Measurements from ENCODE around the gene SPATA6L.
"Not testable (repeated sequence)": the region's sequence is repeated elsewhere in the genome, so short reads cannot be mapped to it uniquely, and the experiment has no call there.

SPATA6L gene

DNA sequence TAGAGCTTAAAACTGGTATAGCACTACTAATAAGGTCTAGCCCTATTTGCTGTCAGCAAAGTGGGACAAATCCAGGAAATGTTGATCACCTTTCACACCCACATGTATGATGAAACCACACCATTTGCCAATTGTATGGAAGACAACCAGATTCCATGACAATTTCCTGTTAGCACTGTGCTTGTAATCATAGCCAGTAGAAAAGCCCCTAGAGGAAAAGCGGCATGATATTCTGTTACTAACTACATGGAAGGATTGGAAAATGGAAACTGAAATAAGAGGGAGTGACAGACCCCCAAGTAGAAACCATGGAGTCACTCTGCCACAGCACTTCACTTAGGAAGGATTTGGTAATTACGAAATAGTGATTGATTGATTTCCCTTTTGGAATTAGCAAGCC, 923 bp downstream of the SPATA6L start:
- Mint-ChIP-seq H3K4me1 (ENCODE audit: low read depth) (peaks cover 44% of the 10 kb centered on the region), H3K9me3 (no peaks in the 10 kb centered on the region), H3K27me3 (peaks cover 29% of the 10 kb centered on the region), H3K27ac (no peak overlapping the region), H3K36me3 (ENCODE audit: low read depth) (peaks cover 11% of the 10 kb centered on the region), H3K4me3 (no peak overlapping the region)
- intact Hi-C loops (cut with micrococcal nuclease): no loop called here

DNA sequence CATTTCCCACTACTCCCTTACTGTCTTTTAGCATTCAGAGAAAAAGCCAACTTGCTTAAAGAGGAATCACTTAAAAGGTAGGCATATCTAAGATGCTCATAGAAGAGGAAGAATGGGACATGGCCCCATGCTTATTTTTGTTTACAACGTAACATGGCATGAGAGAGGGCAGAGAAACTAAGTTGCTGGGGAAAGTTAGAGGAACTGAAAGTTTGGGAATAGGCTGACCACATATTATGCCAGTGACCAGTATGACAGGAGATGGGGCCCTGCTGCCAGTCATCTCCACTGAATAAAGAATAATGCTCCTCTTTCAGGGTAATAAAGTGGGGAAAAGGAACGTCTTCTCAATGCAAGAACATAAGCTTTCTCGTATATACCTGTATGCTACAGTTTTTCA, 2.3 kb downstream of the SPATA6L start:
- peak overlapping the region; percentile 8 for H3K27ac Mint-ChIP-seq
- H3K36me3 Mint-ChIP-seq (ENCODE audit: low read depth): peaks cover 11% of the 10 kb centered on the region
- peaks cover 44% of the 10 kb centered on the region for H3K4me1 Mint-ChIP-seq (ENCODE audit: low read depth)
- H3K4me3 Mint-ChIP-seq: no peak overlapping the region
- H3K9me3 Mint-ChIP-seq: no peaks in the 10 kb centered on the region
- peaks cover 38% of the 10 kb centered on the region for H3K27me3 Mint-ChIP-seq
- intact Hi-C loops (cut with micrococcal nuclease): loop anchor here (5.0 kb wide), 1 partner anchor 78 kb away; the partner anchor contains the start of gene AK3

DNA sequence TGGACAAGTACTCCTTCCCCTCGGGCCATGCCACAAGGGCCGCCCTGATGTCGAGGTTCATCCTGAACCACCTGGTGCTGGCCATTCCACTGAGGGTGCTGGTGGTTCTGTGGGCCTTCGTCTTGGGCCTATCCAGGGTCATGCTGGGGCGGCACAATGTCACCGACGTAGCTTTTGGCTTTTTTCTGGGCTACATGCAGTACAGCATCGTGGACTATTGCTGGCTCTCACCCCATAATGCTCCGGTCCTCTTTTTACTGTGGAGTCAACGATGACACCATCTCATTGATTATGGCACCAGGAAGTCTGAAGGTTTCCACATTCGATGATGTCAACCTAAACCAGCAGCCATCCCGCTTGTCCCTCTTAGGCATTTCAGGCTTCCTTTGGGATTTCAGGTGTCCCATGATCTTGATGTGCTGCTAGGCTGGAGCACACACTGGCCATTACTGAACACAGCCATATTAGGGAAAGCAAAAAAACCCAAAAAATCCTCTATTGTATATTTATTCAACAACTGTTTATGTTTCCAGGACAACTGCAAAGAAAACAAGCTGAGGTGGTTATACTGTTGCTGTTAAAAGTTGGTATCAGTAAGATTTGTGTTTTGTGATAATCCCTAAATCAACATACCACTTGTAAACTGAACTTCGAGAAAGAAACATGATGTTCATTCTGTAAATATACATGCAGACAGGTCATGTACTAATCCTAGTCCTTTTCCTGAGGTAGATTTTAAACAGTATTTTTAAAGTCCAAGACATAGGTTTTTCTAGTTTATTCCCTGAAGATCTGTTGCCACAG, 3.1 kb downstream of the SPATA6L start:
- peaks cover 34% of the 10 kb centered on the region for H3K27me3 Mint-ChIP-seq
- peaks cover 44% of the 10 kb centered on the region for H3K4me1 Mint-ChIP-seq (ENCODE audit: low read depth)
- H3K36me3 Mint-ChIP-seq (ENCODE audit: low read depth): peaks cover 11% of the 10 kb centered on the region
- intact Hi-C loops (cut with micrococcal nuclease): loop anchor here (1.0 to 5.0 kb wide), 2 partner anchors 16 to 79 kb away; partner anchors contain the start of genes AK3 and CDC37L1
- H3K9me3 Mint-ChIP-seq: no peaks in the 10 kb centered on the region
- peak overlapping the region; percentile 80 for H3K27ac Mint-ChIP-seq
- peak overlapping the region; percentile 78 for H3K4me3 Mint-ChIP-seq

DNA sequence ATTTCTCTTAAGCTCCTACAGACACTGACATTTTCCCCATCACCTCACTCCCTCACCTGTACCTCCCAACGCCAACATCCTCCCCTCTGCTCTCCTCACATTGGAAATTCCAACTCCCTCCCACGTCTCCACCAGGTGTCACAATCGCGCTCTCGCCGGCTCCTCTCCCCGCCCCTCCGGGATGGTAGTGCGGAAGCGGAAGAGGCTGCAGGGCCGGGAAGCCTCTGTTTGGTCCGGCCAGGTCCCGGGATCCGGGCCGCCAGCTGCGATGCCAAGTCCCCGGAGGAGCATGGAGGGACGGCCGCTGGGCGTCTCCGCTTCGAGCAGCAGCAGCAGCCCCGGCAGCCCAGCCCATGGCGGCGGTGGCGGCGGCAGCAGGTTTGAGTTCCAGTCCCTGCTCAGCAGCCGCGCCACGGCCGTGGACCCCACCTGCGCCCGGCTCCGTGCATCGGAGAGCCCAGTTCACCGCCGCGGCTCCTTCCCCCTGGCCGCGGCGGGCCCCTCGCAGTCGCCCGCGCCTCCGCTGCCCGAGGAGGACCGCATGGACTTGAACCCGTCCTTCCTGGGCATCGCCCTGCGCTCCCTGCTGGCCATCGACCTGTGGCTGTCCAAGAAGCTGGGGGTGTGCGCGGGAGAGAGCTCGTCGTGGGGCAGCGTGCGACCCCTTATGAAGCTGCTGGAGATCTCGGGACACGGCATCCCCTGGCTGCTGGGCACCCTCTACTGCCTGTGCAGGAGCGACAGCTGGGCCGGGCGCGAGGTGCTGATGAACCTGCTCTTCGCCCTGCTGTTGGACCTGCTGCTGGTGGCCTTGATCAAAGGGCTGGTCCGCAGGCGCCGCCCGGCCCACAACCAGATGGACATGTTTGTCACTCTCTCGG, 3.9 kb downstream of the SPATA6L start, which contains the start of gene PLPP6:
Gene PLPP6 (plus strand): TSS at position 187 of the 881 bp plus-strand sequence. CDS start 82 bp downstream, at position 269.
- H3K27me3 Mint-ChIP-seq: peaks cover 28% of the 10 kb centered on the region
- no peaks in the 10 kb centered on the region for H3K9me3 Mint-ChIP-seq
- H3K4me1 Mint-ChIP-seq (ENCODE audit: low read depth): peaks cover 44% of the 10 kb centered on the region
- peak within 1 kb of the TSS; percentile 80 for H3K27ac Mint-ChIP-seq
- peaks cover 11% of the 10 kb centered on the region for H3K36me3 Mint-ChIP-seq (ENCODE audit: low read depth)
- intact Hi-C loops (cut with micrococcal nuclease): loop anchor here (1.0 to 5.0 kb wide), 2 partner anchors 17 to 80 kb away; partner anchors contain the start of genes AK3 and CDC37L1
- H3K4me3 Mint-ChIP-seq: peak within 1 kb of the TSS; percentile 78

DNA sequence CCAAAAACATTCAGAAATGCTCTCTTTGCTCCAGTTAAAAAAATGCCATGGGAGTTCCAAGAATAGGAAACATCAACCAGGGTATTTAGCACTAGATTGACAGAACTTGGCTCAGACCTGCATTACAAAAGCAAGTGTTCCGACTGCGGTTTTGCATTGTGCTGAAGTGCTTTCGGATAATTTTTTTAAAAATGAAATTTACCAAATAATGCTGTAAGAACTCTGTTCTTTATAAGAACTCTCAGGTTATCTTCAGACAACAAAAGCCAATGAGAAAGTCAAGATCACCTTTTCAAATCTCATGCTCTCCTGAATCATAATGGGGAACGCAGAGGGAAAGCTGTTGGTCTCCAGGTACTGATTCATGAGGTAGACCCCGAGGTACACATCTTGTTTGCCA, 4.7 kb downstream of the SPATA6L start:
- intact Hi-C loops (cut with micrococcal nuclease): loop anchor here (1.0 to 5.0 kb wide), 2 partner anchors 18 to 81 kb away; partner anchors contain the start of genes AK3 and CDC37L1
- Mint-ChIP-seq H3K36me3 (ENCODE audit: low read depth) (peaks cover 11% of the 10 kb centered on the region), H3K9me3 (no peaks in the 10 kb centered on the region), H3K4me3 (peak overlapping the region; percentile 78), H3K4me1 (ENCODE audit: low read depth) (peaks cover 44% of the 10 kb centered on the region), H3K27me3 (peaks cover 22% of the 10 kb centered on the region), H3K27ac (peak overlapping the region; percentile 80)

DNA sequence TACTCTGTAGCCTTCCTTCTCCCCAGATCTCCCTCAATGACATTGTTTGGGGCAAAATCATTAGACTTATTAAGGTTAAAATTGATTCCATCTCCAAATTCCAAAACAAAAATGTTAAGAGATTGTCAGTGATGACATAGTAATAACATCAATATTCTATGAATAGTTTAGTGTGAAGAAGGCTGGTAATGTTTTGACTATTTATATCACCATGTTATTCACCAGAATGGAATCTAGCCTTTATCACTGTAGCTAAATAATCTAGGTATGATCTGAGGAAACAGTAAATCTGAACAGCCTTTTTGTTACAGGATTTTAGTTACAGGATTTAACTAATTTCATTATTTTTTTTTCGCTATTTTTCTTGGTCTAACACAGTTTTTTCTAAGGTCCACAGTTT, 5.1 kb downstream of the SPATA6L start:
- H3K9me3 Mint-ChIP-seq: no peaks in the 10 kb centered on the region
- H3K27me3 Mint-ChIP-seq: peaks cover 20% of the 10 kb centered on the region
- H3K4me1 Mint-ChIP-seq (ENCODE audit: low read depth): peaks cover 40% of the 10 kb centered on the region
- H3K27ac Mint-ChIP-seq: no peak overlapping the region
- peaks cover 11% of the 10 kb centered on the region for H3K36me3 Mint-ChIP-seq (ENCODE audit: low read depth)
- intact Hi-C loops (cut with micrococcal nuclease): loop anchor here (5.0 kb wide), 1 partner anchor 81 kb away; the partner anchor contains the start of gene AK3
- H3K4me3 Mint-ChIP-seq: no peak overlapping the region

DNA sequence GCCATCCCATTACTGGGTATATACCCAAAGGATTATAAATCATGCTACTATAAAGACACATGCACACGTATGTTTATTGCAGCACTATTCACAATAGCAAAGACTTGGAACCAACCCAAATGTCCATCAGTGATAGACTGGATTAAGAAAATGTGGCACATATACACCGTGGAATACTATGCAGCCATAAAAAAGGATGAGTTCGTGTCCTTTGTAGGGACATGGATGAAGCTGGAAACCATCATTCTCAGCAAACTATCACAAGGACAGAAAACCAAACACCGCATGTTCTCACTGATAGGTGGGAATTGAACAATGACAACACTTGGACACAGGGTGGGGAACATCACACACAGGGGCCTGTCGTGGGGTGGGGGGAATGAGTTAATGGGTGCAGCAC, 5.6 kb downstream of the SPATA6L start:
- Mint-ChIP-seq H3K4me1 (ENCODE audit: low read depth) (peaks cover 35% of the 10 kb centered on the region), H3K36me3 (ENCODE audit: low read depth) (peaks cover 11% of the 10 kb centered on the region), H3K27me3 (peaks cover 16% of the 10 kb centered on the region)
- intact Hi-C loops (cut with micrococcal nuclease): loop anchor here (5.0 kb wide), 1 partner anchor 82 kb away; the partner anchor contains the start of gene AK3
- not testable (repeated sequence) for H3K9me3 Mint-ChIP-seq, H3K4me3 Mint-ChIP-seq, H3K27ac Mint-ChIP-seq

DNA sequence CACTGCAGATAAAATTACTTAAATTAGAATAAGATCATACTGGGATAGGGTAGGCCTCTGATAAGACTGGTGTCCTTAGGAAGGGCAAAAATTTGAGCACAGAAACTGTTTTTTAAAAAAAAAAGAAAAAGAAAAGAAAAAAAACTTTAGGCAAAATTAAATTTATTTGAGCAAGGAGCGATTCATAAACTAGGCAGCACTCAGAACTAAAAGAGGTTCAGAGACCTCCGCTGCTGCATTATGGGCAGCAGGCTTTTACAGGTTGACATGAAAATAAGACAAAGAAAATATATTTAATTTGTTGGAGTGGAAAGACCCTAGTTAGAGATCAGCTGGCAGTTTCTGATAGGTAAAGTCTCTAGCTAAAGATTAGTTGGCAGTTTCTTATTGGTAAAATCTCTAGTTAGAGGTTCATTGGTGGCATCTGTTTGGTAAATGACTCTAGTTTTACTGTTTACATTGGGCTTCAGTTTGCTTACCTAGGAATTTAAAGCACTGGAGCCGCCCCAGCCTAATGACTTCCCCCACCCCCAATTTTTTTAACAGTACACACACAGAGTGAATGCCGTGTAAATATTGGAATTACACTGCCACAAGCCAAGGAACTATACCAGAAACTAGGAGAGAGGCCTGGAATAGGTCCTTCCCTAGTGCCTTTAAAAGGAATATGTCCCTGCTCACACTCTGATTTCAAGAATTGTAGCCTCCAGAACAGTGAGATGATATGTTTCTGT, 8.7 kb downstream of the SPATA6L start:
- Mint-ChIP-seq H3K4me3 (no peak overlapping the region), H3K36me3 (ENCODE audit: low read depth) (peaks cover 8% of the 10 kb centered on the region), H3K27me3 (peaks cover 20% of the 10 kb centered on the region), H3K9me3 (no peaks in the 10 kb centered on the region), H3K27ac (no peak overlapping the region), H3K4me1 (ENCODE audit: low read depth) (peaks cover 11% of the 10 kb centered on the region)
- intact Hi-C loops (cut with micrococcal nuclease): no loop called here

DNA sequence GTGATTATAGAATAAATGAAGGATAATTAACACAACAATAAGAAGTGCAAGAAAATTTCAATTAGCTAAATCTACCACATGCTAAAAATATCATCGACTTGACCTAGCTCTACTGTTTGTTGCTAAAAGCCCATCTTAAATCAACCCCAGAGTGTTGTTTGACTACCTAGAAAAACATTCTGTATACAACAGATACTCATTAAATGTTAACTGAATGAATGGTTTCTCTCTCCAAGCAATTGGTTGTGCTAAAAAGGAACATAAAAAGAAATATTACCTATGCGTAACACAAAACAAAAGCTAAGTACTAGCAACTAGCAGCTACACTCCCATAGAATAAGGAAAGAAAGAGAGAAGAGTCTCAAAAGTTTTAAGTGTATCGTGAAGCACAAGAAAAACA, 9.7 kb downstream of the SPATA6L start:
- no peak overlapping the region for H3K27ac Mint-ChIP-seq
- H3K4me1 Mint-ChIP-seq (ENCODE audit: low read depth): peaks cover 2% of the 10 kb centered on the region
- intact Hi-C loops (cut with micrococcal nuclease): no loop called here
- no peaks in the 10 kb centered on the region for H3K36me3 Mint-ChIP-seq (ENCODE audit: low read depth)
- H3K27me3 Mint-ChIP-seq: peaks cover 20% of the 10 kb centered on the region
- no peaks in the 10 kb centered on the region for H3K9me3 Mint-ChIP-seq
- H3K4me3 Mint-ChIP-seq: no peak overlapping the region

DNA sequence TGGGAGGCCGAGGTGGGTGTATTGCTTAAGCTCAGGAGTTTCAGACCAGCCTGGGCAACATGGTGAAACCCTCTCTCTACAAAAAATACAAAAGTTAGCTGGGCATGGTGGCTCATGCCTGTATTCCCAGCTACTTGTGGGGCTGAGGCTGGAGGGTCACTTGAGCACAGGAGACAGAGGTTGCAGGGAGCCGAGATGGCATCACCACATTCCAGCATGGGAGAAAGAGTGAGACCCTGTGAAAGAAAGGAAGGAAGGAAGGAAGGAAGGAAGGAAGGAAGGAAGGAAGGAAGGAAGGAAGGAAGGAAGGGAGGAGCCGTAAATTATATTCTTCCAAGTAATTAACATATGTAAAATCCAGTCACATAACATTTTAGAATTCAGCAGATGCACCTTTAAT, 10.1 kb downstream of the SPATA6L start:
- intact Hi-C loops (cut with micrococcal nuclease); H3K4me3 Mint-ChIP-seq; H3K27ac Mint-ChIP-seq; H3K36me3 Mint-ChIP-seq (ENCODE audit: low read depth); H3K9me3 Mint-ChIP-seq; H3K4me1 Mint-ChIP-seq (ENCODE audit: low read depth): not testable (repeated sequence)
- H3K27me3 Mint-ChIP-seq: peaks cover 22% of the 10 kb centered on the region

DNA sequence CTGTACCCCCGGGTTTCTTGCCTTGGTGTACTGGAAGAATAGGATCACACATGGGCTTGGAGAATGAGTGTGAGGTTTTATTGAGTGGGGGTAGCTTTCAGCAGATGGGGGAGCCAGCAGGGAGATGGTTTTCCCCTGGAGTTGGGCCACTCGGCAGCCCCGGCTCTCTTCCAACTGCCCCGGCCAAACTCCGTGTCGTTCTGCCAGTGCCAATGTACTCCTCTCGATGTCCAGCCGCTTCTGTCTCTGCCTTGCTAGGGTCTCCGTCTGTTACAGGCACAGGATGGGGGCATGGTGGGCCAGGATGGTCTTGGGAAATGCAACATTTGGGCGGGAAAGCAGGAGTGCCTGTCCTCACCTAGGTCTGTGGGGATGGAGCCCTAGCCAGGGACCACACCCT, 11.7 kb downstream of the SPATA6L start:
- no peak overlapping the region for H3K27ac Mint-ChIP-seq

DNA sequence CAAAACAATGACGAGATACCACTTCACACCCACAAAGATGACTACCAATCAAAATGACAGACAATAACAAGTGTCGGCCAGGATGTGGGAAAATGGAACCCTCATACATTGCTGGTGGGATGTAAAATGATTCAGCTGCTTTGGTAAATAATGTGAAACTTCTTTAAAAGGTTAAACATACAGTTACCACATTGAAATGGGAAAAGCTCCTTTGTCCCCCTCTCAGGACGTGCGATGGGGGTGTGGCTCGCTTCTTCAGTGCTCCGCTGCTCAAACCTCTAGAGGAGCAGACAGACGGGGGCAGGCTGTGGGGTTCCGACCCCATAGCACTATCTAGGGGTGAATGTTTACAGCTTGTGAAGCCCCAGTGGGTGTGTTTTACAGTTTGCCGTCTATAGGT, 12.2 kb downstream of the SPATA6L start:
- Mint-ChIP-seq H3K36me3 (ENCODE audit: low read depth) (no peaks in the 10 kb centered on the region), H3K4me3 (no peak overlapping the region), H3K9me3 (no peaks in the 10 kb centered on the region), H3K4me1 (ENCODE audit: low read depth) (no peaks in the 10 kb centered on the region), H3K27me3 (peaks cover 12% of the 10 kb centered on the region), H3K27ac (no peak overlapping the region)
- intact Hi-C loops (cut with micrococcal nuclease): no loop called here

More for the DNA sequence above, 11.7 kb downstream of the SPATA6L start:
- Mint-ChIP-seq H3K4me3 (no peak overlapping the region), H3K27me3 (peaks cover 17% of the 10 kb centered on the region), H3K9me3 (no peaks in the 10 kb centered on the region), H3K4me1 (ENCODE audit: low read depth) (no peaks in the 10 kb centered on the region), H3K36me3 (ENCODE audit: low read depth) (no peaks in the 10 kb centered on the region)
- intact Hi-C loops (cut with micrococcal nuclease): no loop called here

DNA sequence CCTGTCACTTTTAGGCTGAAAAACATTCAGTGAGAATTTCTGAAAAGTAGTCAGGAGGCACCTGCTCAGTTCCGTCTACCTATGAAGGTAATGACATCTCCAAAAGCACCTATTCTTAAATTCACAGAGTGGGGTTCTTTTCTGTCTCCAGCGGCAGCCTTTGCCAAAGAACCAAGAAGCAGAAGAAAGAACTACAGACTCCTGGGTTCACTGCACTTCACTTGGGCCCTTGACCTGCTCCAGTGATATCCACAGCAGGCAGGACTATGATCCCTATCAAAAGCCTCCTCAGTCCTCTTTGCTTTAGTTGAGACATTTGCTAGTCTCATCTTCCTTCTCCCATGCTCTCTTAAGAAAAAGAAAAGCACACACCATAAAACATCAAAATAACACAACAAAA, 23.9 kb downstream of the SPATA6L start:
- intact Hi-C loops (cut with micrococcal nuclease): no loop called here
- H3K27me3 Mint-ChIP-seq: peaks cover 7% of the 10 kb centered on the region
- H3K36me3 Mint-ChIP-seq (ENCODE audit: low read depth): no peaks in the 10 kb centered on the region
- H3K4me3 Mint-ChIP-seq: no peak overlapping the region
- no peaks in the 10 kb centered on the region for H3K9me3 Mint-ChIP-seq
- H3K4me1 Mint-ChIP-seq (ENCODE audit: low read depth): peaks cover 5% of the 10 kb centered on the region
- H3K27ac Mint-ChIP-seq: no peak overlapping the region
